Measurements from ENCODE around the gene IQSEC1. TPM values are rescaled to one million over a fixed set of nuclear protein-coding genes. Genes with fewer than 3 reads are reported as not detected.

Gene IQSEC1
- total RNA-seq, 1 experiment from 2014 or later = 13.0 TPM

DNA sequence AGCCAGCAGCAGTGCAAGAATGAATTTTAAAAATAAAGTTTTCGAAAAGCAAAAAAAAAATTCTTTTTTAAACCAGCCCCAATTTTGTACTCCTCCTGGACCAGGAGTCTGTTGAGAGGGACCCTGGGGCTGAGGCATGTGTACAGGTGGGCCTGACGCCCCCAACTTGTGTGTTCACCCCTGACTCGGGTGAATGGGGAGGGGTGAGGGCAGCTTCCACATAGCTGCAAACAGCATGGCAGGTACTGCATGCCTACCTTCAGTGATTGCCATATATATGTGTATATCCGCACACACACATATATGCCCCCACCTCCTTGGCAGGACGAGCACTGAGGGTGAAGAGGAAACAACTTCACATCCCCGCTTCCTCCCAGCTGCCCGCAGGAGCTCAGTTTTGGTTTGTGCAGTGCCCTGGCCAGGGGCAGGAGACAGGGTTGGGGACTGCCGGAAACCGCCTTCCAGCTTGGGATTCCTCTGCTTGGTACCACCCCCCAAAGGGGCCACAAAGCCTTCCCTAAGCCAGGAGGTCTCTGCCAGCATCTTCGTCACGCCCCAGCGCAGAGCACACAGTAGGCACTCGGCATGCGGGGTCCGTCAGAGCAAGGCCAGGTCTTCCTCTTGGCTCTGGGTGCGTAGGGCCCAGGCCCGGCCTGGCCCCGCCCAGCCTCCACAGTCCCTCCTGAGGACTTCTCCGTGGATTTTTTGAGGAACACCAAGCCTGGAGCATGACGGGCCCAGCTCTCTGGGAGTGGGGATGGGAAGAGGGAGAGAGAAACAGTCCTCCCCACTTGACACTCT is 170.0 kb downstream of the IQSEC1 start:
- Histone ChIP-seq H3K27ac (ENCODE audit: low read depth, low read length, poor library complexity, severe bottlenecking) (no peak overlapping the region), H3K27me3 (replicated peaks; ENCODE audit: insufficient read depth, low read depth, low read length, poor library complexity) (no peaks in the 10 kb centered on the region), H3K36me3 (ENCODE audit: insufficient read depth, low read length, poor library complexity, severe bottlenecking) (no peaks in the 10 kb centered on the region), H3K4me3 (ENCODE audit: low read depth, low read length, poor library complexity, severe bottlenecking) (no peak overlapping the region), H3K9me3 (ENCODE audit: low read depth, low read length, poor library complexity, severe bottlenecking) (no peaks in the 10 kb centered on the region), H3K4me1 (ENCODE audit: insufficient read depth, low read length, poor library complexity, severe bottlenecking) (no peaks in the 10 kb centered on the region)
- ChIA-PET CTCF (no interaction called here), POLR2A (ENCODE audit: low non-redundant PET) (no interaction called here)
- no TSS peak for BruUV-seq (replicated peaks)
- intact Hi-C loops (cut with micrococcal nuclease; ENCODE audit: unreplicated experiment) = no loop called here
- no peak for DNase-seq (ENCODE audit: low spot score)
- TF ChIP-seq, protein P1, sequence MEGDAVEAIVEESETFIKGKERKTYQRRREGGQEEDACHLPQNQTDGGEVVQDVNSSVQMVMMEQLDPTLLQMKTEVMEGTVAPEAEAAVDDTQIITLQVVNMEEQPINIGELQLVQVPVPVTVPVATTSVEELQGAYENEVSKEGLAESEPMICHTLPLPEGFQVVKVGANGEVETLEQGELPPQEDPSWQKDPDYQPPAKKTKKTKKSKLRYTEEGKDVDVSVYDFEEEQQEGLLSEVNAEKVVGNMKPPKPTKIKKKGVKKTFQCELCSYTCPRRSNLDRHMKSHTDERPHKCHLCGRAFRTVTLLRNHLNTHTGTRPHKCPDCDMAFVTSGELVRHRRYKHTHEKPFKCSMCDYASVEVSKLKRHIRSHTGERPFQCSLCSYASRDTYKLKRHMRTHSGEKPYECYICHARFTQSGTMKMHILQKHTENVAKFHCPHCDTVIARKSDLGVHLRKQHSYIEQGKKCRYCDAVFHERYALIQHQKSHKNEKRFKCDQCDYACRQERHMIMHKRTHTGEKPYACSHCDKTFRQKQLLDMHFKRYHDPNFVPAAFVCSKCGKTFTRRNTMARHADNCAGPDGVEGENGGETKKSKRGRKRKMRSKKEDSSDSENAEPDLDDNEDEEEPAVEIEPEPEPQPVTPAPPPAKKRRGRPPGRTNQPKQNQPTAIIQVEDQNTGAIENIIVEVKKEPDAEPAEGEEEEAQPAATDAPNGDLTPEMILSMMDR (conservative IDR thresholded peaks at IDR 0.05; ENCODE audit: low read depth, low read length) = no peak

DNA sequence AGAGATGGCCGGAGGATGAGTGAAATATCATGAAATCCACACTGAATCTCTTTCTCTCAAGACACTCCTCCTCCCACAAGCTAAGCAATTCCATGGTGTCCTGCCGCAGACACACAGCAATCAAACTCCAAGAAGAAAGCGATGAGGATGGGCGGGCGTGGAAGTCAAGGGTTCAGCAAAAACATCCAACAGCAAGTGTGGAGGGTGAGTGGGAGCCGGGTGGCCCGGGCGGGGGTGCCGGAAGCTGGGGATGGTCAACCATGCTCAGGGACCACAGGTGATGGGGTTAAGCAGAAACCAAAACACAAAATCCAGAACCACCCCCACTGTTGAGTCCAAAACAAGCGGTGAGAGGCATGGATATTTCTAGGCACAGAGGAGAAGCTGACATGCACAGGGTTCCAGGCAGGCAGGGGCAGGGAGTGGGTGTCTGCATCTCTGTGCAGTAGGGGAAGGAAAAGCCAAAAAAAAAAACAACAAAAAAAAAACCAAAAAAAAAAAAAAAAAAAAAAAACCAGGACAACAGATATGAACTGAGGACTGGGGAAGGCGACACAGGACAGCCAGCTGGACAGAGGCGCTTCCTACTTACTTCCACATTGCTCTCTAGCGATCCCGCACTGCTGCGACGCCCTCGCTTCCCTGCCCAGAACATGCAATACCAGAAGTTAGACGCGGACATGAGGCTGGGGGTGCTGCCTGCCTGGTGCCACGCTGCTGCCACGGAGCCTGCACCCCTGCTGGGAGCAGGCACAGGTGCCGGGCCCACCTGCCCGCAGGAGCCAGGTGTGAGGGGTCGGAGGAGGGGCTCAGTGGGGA is 170.8 kb downstream of the IQSEC1 start:
- intact Hi-C loops (cut with micrococcal nuclease; ENCODE audit: unreplicated experiment) = no loop called here
- POLR2A ChIA-PET (ENCODE audit: low non-redundant PET) = no interaction called here
- Histone ChIP-seq H3K9me3 (ENCODE audit: low read depth, low read length, poor library complexity, severe bottlenecking) (no peaks in the 10 kb centered on the region), H3K27ac (ENCODE audit: low read depth, low read length, poor library complexity, severe bottlenecking) (no peak overlapping the region), H3K4me3 (ENCODE audit: low read depth, low read length, poor library complexity, severe bottlenecking) (no peak overlapping the region), H3K27me3 (replicated peaks; ENCODE audit: insufficient read depth, low read depth, low read length, poor library complexity) (no peaks in the 10 kb centered on the region), H3K4me1 (ENCODE audit: insufficient read depth, low read length, poor library complexity, severe bottlenecking) (no peaks in the 10 kb centered on the region), H3K36me3 (ENCODE audit: insufficient read depth, low read length, poor library complexity, severe bottlenecking) (no peaks in the 10 kb centered on the region)
- BruUV-seq (replicated peaks) = no TSS peak
- TF ChIP-seq EZH2 (IDR thresholded peaks at IDR 0.05; ENCODE audit: borderline replicate concordance, low read depth, low read length, poor library complexity, severe bottlenecking) = no peak
- TF ChIP-seq, protein P1 (conservative IDR thresholded peaks at IDR 0.05; ENCODE audit: low read depth, low read length) = no peak
- no peak for DNase-seq (ENCODE audit: low spot score)
- CTCF ChIA-PET = no interaction called here

DNA sequence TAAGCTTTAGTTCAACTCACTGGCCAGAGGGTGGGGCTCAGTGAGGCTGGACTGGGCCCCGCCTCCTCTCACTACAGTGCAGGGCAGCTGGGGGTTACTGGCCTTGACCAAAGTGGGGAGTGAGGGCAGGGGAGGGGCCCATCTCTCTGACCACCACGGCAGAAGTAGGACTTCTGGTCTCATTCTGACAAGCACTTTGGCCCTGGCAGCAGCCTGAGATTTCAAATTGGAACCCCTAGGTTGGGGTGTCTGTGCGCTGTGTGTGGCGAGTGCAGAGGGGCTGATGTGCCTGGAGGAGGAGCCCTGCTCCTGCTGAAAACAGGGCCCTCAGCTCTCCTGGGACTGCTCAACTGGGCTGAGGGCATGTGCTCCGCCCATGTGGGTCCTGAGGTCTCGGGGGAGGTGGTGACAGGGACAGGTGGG is 171.6 kb downstream of the IQSEC1 start:
- POLR2A ChIA-PET (ENCODE audit: low non-redundant PET) = no interaction called here
- Histone ChIP-seq H3K4me3 (ENCODE audit: low read depth, low read length, poor library complexity, severe bottlenecking) (no peak overlapping the region), H3K4me1 (ENCODE audit: insufficient read depth, low read length, poor library complexity, severe bottlenecking) (no peaks in the 10 kb centered on the region), H3K36me3 (ENCODE audit: insufficient read depth, low read length, poor library complexity, severe bottlenecking) (no peaks in the 10 kb centered on the region), H3K9me3 (ENCODE audit: low read depth, low read length, poor library complexity, severe bottlenecking) (no peaks in the 10 kb centered on the region), H3K27ac (ENCODE audit: low read depth, low read length, poor library complexity, severe bottlenecking) (no peak overlapping the region), H3K27me3 (replicated peaks; ENCODE audit: insufficient read depth, low read depth, low read length, poor library complexity) (no peaks in the 10 kb centered on the region)
- intact Hi-C loops (cut with micrococcal nuclease; ENCODE audit: unreplicated experiment) = no loop called here
- no peak for DNase-seq (ENCODE audit: low spot score)
- CTCF ChIA-PET = no interaction called here
- TF ChIP-seq, protein P1 (conservative IDR thresholded peaks at IDR 0.05; ENCODE audit: low read depth, low read length) = no peak
- no peak for TF ChIP-seq EZH2 (IDR thresholded peaks at IDR 0.05; ENCODE audit: borderline replicate concordance, low read depth, low read length, poor library complexity, severe bottlenecking)
- BruUV-seq (replicated peaks) = no TSS peak

Data from A673 (cell line).